Measurements from ENCODE around the gene MIPEP. TPM values are rescaled to one million over a fixed set of nuclear protein-coding genes. Genes with fewer than 3 reads are reported as not detected.

The MIPEP gene
- total RNA-seq, 1 experiment from 2014 or later: 25.4 TPM

DNA sequence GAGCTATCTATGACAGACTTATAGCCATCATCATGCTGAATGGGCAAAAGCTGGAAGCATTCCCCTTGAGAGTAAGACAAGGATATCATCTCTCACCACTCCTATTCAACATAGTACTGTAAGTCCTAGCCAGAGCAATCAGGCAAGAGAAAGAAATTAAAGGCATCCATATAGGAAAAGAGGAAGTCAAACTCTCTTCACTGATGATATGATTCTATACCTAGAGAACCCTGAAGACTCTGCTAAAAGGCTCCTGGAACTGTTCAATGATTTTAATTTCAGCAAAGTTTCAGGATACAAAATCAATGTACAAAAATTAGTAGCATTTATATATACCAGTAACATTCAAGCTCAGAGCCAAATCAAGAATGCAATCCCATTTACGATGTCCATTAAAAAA is 29.8 kb upstream of the MIPEP start:
- TF ChIP-seq EZH2 (IDR thresholded peaks at IDR 0.05; ENCODE audit: borderline replicate concordance, low read depth, low read length, poor library complexity, severe bottlenecking) (no peak), CTCF (conservative IDR thresholded peaks at IDR 0.05; ENCODE audit: low read depth, low read length) (no peak)
- no peaks in the 10 kb centered on the region for H3K9me3 ChIP-seq (ENCODE audit: low read depth, low read length, poor library complexity, severe bottlenecking)
- H3K4me1 ChIP-seq (ENCODE audit: insufficient read depth, low read length, poor library complexity, severe bottlenecking): no peaks in the 10 kb centered on the region
- intact Hi-C loops (cut with micrococcal nuclease; ENCODE audit: unreplicated experiment): no loop called here
- DNase-seq (ENCODE audit: low spot score): no peak
- CTCF ChIA-PET: interaction anchor here (0.6 kb wide), 1 partner anchor 241 kb away, joined by 5 read pairs; no protein-coding TSS in a partner anchor
- BruUV-seq (replicated peaks): no TSS peak
- POLR2A ChIA-PET (ENCODE audit: low non-redundant PET): no interaction called here
- no peak overlapping the region for H3K4me3 ChIP-seq (ENCODE audit: low read depth, low read length, poor library complexity, severe bottlenecking)
- H3K27me3 ChIP-seq (replicated peaks; ENCODE audit: insufficient read depth, low read depth, low read length, poor library complexity): peaks cover 15% of the 10 kb centered on the region
- no peaks in the 10 kb centered on the region for H3K36me3 ChIP-seq (ENCODE audit: insufficient read depth, low read length, poor library complexity, severe bottlenecking)
- no peak overlapping the region for H3K27ac ChIP-seq (ENCODE audit: low read depth, low read length, poor library complexity, severe bottlenecking)

GRCh38 chr13:23918208-23918607 is 29.0 kb upstream of the MIPEP start:
- no TSS peak for BruUV-seq (replicated peaks)
- CTCF ChIA-PET: interaction anchor here (0.6 kb wide), 1 partner anchor 242 kb away, joined by 5 read pairs; no protein-coding TSS in a partner anchor
- Histone ChIP-seq H3K4me1 (ENCODE audit: insufficient read depth, low read length, poor library complexity, severe bottlenecking) (no peaks in the 10 kb centered on the region), H3K36me3 (ENCODE audit: insufficient read depth, low read length, poor library complexity, severe bottlenecking) (no peaks in the 10 kb centered on the region), H3K9me3 (ENCODE audit: low read depth, low read length, poor library complexity, severe bottlenecking) (no peaks in the 10 kb centered on the region), H3K27me3 (replicated peaks; ENCODE audit: insufficient read depth, low read depth, low read length, poor library complexity) (peaks cover 15% of the 10 kb centered on the region), H3K27ac (ENCODE audit: low read depth, low read length, poor library complexity, severe bottlenecking) (no peak overlapping the region), H3K4me3 (ENCODE audit: low read depth, low read length, poor library complexity, severe bottlenecking) (no peak overlapping the region)
- POLR2A ChIA-PET (ENCODE audit: low non-redundant PET): no interaction called here
- intact Hi-C loops (cut with micrococcal nuclease; ENCODE audit: unreplicated experiment): no loop called here
- no peak for TF ChIP-seq EZH2 (IDR thresholded peaks at IDR 0.05; ENCODE audit: borderline replicate concordance, low read depth, low read length, poor library complexity, severe bottlenecking)
- no peak for TF ChIP-seq CTCF (conservative IDR thresholded peaks at IDR 0.05; ENCODE audit: low read depth, low read length)
- no peak for DNase-seq (ENCODE audit: low spot score)

- CTCF ChIA-PET: interaction anchor here (0.7 kb wide), 1 partner anchor 14 kb away, joined by 3 read pairs; no protein-coding TSS in a partner anchor
- no peaks in the 10 kb centered on the region for H3K36me3 ChIP-seq (ENCODE audit: insufficient read depth, low read length, poor library complexity, severe bottlenecking)
- POLR2A ChIA-PET (ENCODE audit: low non-redundant PET): no interaction called here
These were observed 26.1 kb upstream of the MIPEP start for GRCh38 chr13:23915308-23915707.

More at GRCh38 chr13:23915308-23915707, 26.1 kb upstream of the MIPEP start:
- H3K4me3 ChIP-seq (ENCODE audit: low read depth, low read length, poor library complexity, severe bottlenecking): no peak overlapping the region
- BruUV-seq (replicated peaks): no TSS peak
- no peaks in the 10 kb centered on the region for H3K9me3 ChIP-seq (ENCODE audit: low read depth, low read length, poor library complexity, severe bottlenecking)
- intact Hi-C loops (cut with micrococcal nuclease; ENCODE audit: unreplicated experiment): no loop called here
- H3K4me1 ChIP-seq (ENCODE audit: insufficient read depth, low read length, poor library complexity, severe bottlenecking): no peaks in the 10 kb centered on the region
- peaks cover 15% of the 10 kb centered on the region for H3K27me3 ChIP-seq (replicated peaks; ENCODE audit: insufficient read depth, low read depth, low read length, poor library complexity)
- no peak for DNase-seq (ENCODE audit: low spot score)
- TF ChIP-seq EZH2 (IDR thresholded peaks at IDR 0.05; ENCODE audit: borderline replicate concordance, low read depth, low read length, poor library complexity, severe bottlenecking) (no peak), CTCF (conservative IDR thresholded peaks at IDR 0.05; ENCODE audit: low read depth, low read length) (no peak)
- H3K27ac ChIP-seq (ENCODE audit: low read depth, low read length, poor library complexity, severe bottlenecking): no peak overlapping the region
